Cardiac muscle cell (in vitro differentiated cells and primary cell): ENCODE measurements around the gene POTEB2. TPM values are rescaled to one million over a fixed set of nuclear protein-coding genes. Genes with fewer than 3 reads are reported as not detected.
"Not testable (repeated sequence)": the region's sequence is repeated elsewhere in the genome, so short reads cannot be mapped to it uniquely, and the experiment has no call there.

Experiments
- DNase-seq, 2 donors: peaks; one replicate each; pipeline versions ENCODE4 v3.0.0 to v3.0.0-alpha.2; 2010 to 2017; ENCODE audit warnings: low read depth in 1 of 2, low spot score in 1 of 2
- H3K27ac ChIP-seq: fragments of 200-600 bp; sonication (generic); 2 replicates; pipeline ENCODE4 v1.5.1; 2016
- H3K27me3 ChIP-seq: fragments of 200-600 bp; sonication (generic); 2 replicates; pipeline ENCODE4 v1.6.0; 2016; ENCODE audit warnings: control low read depth
- H3K36me3 ChIP-seq: fragments of 200-600 bp; sonication (generic); 2 replicates; pipeline ENCODE4 v1.5.1; 2016; ENCODE audit warnings: control low read depth
- H3K4me1 ChIP-seq: fragments of 200-600 bp; sonication (generic); 2 replicates; pipeline ENCODE4 v1.8.1; 2017; ENCODE audit warnings: low read depth, mild to moderate bottlenecking, mixed run types
- H3K4me3 ChIP-seq: fragments of 200-600 bp; sonication (generic); 2 replicates; pipeline ENCODE4 v1.5.1; 2016; ENCODE audit warnings: mild to moderate bottlenecking
- H3K9me3 ChIP-seq: fragments of 200-600 bp; sonication (generic); 2 replicates; pipeline ENCODE4 v1.5.1; 2017; ENCODE audit warnings: low read depth, mild to moderate bottlenecking, control low read depth
- polyA plus RNA-seq: library from polyadenylated mRNA; unstranded; fragments of >200 nt; fragmentation: Nextera tagmentation; extraction: Ambion mirVana; gene quantifications from 2 replicates; pipeline ENCODE4 v1.2.1, GENCODE V29; 2016
- total RNA-seq: library from RNA; depleted of rRNA; stranded (reverse); fragments of >200 nt; gene quantifications from 2 replicates; pipeline ENCODE4 v1.2.3, GENCODE V29; 2016

POTEB2 gene
- total RNA-seq (not detected in 2 replicates), polyA plus RNA-seq (not detected in 2 replicates)

- DNase-seq, H3K4me3 ChIP-seq, H3K4me1 ChIP-seq, H3K36me3 ChIP-seq, H3K27me3 ChIP-seq, H3K27ac ChIP-seq, H3K9me3 ChIP-seq: not testable (repeated sequence)
These were observed at the start of gene POTEB2 for GRCh38 chr15:20866214-20866613. Gene POTEB2, minus strand, starts transcription at chr15:20866314. Its CDS starts 33 bp downstream, at chr15:20866281.

- not testable (repeated sequence) for DNase-seq, H3K36me3 ChIP-seq, H3K27ac ChIP-seq, H3K9me3 ChIP-seq, H3K27me3 ChIP-seq, H3K4me1 ChIP-seq, H3K4me3 ChIP-seq
These were observed 13.8 kb upstream of the POTEB2 start for GRCh38 chr15:20879916-20880315.

DNA sequence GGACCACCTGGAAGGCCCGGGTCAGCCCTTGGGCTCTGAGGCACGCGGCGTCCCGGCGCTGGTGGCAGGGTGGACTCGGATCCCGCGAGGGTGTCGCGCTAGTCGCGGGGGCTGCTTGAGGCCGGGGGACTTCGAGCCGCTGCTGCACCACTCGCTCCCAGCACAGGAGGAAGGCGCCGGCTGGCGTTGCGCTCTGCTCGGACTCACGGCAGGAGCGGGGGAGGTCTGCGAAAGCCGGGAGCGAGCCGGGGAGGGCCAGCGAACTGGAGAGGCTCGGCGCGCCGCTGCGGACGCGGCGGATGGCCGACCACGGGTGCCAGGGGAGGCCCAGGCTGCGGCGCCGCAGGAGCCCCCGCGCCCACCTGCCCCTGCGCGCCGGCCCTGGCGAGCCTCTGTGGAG lies 12.3 kb upstream of the POTEB2 start:
- H3K27me3 ChIP-seq, H3K4me3 ChIP-seq, H3K27ac ChIP-seq, DNase-seq, H3K9me3 ChIP-seq, H3K36me3 ChIP-seq, H3K4me1 ChIP-seq: not testable (repeated sequence)

- H3K27me3 ChIP-seq, H3K36me3 ChIP-seq, H3K4me1 ChIP-seq, H3K4me3 ChIP-seq, H3K9me3 ChIP-seq, H3K27ac ChIP-seq, DNase-seq: not testable (repeated sequence)
These were observed 11.7 kb upstream of the POTEB2 start for GRCh38 chr15:20877819-20878218.
